HG03097 (cell line): ENCODE measurements around the gene MCM8.
"Not testable (repeated sequence)": the region's sequence is repeated elsewhere in the genome, so short reads cannot be mapped to it uniquely, and the experiment has no call there.

Experiments
- ATAC-seq: cut with Tn5 transposase; IDR thresholded peaks from one replicate; pipeline ENCODE4 v1.9.1; 2021; ENCODE audit not compliant: unreplicated experiment, low FRiP score

MCM8 gene

DNA sequence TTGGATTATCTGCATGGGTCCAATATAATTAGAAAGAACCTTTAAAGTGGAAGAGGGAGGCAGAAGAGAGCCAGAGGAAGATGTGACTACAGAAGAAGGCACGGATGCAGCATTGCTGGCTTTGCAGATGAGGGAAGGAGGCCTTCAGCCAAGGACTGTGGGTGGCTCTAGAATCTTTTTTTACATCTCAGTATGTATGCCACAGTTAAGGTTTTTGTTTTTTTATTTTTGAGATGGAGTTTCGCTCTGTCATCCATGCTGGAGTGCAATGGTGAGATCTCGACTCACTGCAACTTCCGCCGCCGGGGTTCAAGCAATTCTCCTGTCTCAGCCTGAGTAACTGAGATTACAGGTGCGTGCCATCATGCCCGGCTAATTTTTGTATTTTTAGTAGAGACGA lies 49.3 kb downstream of the MCM8 start:
- ATAC-seq: no peak

DNA sequence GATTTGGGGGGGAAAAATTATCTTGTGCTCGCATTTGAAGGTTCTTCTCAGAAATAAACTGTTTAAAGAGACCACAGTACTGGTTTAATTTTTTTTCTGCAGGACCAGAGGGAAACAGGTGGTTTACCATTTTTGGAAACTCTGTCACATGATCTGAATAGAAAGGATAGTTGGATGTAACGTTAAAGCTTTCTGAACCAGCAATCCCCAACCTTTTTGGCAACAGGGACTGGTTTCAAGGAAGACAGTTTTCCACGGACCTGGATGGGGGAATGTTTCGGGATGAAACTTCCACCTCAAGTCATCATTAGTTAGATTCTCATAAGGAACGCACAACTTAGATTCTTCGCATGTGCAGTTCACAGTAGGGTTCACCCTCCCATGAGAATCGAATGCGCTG lies 50.4 kb downstream of the MCM8 start:
- no peak for ATAC-seq

DNA sequence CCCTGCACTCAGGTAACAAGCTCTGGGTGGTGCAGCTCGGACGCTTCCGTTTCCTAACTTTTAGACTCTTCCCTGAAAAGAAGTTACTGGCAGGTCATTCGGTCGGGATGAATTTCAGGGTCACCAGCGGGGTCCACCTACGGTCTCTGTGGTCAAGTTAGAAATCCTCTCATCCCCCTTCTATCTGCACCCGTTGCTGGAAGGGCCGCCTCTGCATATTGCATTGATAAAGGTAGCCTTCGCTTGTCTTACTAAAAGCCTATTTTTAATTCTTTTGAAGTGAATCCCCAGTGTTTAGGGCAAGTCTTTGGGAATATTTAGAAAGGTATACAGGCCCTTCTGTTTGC lies 56.1 kb downstream of the MCM8 start:
- no peak for ATAC-seq

DNA sequence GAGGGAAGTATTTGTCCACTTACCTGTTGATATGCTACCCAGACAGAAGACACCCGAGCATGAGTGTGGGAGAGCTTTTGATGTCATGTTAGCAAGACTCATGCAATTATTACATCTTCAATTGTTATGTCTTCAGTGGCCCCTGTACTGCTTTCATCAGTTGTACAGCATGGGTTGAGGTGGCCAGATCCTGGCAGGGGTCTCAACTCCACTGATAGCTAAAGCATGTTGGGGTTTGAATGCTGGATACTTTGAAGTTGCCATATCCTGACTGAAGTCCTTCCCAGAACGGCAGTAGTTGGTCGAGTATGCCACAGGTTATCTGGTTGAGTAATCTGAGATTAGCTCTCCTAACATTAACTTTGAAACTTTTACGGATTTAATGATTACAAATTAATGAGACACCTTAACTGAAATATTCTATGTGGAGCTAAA lies 56.7 kb downstream of the MCM8 start:
- ATAC-seq: no peak

DNA sequence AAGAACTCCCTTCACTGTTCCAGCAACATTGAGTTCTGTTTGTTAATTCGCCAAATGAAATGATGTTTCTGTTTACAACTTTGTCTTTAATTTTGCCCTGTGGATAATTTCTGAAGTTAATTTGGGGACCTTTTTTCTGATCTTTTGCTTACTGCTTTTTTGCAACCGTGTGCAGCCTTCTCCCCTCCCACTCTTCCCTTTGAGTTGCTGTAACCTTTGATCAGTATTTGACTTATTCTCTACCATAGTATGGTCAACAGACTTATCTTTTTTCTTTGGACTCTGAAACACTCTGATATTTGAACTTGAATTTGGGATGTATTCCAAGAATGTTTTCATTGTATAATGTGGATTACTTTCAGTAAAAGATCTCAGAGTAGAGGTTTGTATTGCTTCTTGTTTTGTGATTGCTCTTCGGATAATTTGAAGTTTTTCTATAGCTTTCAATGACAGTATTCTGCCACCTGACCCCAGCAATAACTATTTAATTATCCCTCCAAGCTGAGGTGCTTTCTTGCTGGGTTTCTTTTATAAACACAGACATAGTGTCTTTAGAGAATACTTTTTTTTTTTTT lies 57.2 kb downstream of the MCM8 start:
- ATAC-seq: no peak

DNA sequence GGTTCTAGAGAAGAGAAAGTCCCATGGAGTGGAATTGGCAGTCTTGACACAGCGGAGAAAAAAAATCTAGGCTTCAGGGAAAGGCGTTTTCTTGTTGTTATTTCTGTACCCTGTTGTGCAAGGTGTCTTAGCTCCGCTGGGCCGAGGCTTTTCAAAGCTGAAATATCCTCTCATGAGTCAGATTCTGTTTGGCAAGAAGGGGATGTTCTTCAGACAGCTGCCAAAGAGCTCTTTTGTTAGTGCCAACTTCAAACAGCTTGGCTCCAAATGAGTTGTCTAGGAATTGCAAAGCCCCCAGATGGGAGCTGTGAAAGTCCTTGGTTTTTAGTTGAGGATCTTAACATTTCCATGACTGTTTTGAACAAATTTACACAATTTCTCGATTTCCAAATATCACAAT lies 57.8 kb downstream of the MCM8 start:
- ATAC-seq: no peak

DNA sequence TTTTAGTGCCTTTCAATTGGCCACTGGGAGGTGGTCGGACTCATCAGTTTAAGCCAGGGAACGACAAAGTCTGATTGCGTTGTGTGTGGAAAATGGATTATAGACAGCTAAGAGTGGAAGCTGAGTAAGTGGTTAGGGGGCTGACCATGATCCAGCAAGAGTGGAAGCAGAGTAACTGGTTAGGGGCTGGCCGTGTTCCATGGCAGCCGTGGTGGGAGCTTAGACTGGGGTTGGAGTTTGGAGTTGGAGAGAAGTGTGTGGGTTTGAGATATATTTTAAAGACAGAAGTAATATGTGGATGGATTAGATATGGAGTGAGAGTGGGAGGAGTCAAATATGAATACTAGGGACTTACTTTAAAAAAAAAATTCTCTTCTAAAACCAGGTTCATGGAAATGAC lies 61.7 kb downstream of the MCM8 start:
- no peak for ATAC-seq

DNA sequence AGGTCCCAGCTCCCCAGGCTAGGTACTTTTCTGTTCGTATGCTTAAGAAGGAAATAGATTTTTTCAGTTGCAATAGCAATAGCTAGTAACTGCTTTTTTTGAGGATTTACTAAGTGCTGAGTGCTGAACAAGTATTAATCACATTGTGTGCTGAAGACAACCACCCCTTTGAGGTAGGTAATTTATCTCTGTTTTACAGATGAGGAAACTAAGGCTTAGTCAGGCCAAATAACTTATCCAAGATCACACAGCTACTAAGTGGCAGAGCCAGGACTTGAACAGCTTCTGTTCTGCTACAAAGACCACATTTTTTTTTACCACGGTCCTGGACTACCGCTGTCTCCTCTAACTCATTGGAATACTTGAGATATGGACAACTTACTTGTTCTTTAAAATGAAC lies 63.6 kb downstream of the MCM8 start:
- no peak for ATAC-seq

DNA sequence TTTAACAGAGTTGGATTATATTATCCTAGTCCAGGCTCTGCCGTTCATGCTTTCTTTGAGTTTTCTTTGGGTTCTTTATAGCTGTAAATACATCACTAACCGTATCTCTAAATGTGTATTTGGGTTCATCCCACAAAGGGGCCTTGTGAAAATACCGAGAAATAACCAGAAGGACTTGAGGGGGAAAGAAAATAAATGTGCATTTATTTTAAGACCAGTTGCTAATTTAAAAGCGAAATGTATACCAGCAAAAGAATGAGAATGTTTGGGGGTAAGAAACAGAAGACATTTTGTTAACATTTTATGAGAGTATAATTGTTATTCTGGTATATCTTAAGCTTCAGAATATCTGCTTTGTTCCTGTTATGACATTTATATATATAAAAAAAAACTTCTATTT lies 64.5 kb downstream of the MCM8 start:
- no peak for ATAC-seq

DNA sequence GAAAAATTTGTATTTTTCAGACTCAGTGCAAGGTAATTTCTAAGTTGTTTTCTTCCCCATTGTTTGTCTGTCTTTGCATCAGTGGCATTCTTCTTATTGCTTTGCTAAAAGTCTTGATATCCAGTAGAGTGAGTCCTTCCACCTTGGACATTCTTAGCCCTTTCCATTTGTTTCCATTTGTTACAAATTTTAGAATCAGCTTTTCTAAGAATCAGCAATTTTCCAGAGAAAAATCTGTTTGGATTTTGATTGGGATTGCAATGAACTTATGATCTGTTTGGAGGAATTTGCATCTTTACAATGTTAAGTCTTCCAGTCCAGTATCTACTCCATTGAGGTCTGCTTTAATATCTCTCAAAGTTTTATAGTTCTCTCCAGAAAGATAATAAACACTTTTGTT lies 67.0 kb downstream of the MCM8 start:
- ATAC-seq: no peak

DNA sequence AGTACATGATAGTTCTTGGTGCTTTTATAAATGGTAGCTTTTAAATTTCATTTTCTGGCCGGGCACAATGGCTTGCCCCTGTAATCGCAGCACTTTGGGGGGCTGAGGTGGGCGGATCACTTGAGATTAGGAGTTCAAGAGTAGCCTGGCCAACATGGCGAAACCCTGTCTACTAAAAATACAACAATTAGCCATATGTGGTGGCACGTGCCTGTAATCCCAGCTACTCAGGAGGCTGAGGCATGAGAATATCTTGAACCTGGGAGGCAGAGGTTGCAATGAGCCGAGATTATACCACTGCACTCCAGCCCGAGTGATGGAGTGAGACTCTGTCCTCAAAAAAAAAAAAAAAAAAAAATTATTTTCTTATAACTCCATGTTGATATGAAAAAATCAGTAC lies 67.4 kb downstream of the MCM8 start:
- ATAC-seq: no peak

DNA sequence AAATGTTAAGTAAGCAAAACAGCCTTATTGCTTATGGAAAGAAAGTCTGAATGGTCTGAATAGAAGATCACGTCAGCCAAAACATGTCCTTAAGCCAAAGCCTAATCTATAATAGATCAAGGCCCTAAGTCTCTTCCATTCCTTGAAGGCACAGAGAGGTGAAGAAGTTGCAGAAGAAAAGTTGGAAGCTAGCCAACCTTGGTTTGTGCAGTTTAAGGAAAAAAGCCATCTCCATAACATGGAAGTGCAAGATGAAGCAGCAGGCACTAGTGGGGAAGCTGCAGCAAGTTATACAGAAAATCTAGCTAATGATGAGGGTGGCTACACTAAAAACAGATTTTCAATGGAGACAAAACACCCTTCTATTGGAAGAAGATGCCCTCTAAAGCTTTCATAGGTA lies 74.3 kb downstream of the MCM8 start:
- no peak for ATAC-seq

DNA sequence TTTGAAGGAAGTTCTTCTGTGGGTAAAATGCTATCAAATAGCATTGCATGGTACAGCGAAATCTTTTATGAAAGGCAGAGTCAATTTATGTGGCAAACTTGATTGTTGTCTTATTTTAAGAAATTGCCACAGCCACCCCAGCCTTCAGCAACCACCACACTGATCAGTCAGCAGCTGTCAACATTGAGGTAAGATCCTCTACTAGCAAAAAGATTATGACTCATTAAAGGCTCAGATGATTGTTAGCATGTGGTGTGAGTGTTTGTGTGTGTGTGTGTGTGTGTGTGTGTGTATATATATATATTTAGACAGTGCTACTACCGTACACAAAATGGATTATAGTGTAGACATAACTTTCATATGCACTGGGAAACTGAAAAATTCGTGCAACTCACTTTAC lies 75.6 kb downstream of the MCM8 start:
- no peak for ATAC-seq

DNA sequence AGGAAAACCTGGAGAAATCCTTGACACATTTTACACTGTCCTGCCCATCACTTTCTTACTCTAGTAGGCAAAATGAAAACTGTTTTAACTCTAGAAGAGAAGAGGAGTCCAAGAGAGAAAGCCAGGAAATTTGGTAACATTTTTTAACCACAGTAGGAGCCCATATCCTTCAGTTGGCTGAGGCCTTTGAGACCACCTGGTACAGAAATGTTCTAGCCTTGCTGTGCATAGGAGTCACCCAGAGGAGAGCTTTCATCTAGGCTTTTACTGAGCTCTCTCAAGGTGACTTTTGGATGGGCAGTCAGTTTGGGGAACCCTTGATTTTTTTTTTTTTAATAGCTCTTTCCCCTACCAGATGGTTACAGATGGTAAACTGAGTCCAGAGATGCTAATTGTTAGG lies 78.4 kb downstream of the MCM8 start:
- ATAC-seq: no peak

DNA sequence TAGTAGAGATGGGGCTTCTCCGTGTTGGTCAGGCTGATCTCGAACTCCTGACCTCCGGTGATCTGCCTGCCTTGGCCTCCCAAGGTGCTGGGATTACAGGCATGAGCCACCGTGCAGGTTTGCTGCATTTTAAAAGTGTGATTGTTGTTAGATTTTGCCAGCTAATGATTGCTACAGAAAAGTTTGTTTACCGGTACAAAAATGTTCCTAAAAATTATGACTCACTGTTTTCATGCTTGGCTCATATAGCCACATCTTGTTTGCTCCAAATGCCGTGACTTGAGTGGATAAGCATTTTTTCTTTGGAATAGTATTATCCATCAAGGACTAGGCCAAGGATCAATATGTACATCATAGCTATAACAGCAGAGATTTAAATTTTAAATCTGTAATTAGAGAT lies 79.1 kb downstream of the MCM8 start:
- no peak for ATAC-seq

DNA sequence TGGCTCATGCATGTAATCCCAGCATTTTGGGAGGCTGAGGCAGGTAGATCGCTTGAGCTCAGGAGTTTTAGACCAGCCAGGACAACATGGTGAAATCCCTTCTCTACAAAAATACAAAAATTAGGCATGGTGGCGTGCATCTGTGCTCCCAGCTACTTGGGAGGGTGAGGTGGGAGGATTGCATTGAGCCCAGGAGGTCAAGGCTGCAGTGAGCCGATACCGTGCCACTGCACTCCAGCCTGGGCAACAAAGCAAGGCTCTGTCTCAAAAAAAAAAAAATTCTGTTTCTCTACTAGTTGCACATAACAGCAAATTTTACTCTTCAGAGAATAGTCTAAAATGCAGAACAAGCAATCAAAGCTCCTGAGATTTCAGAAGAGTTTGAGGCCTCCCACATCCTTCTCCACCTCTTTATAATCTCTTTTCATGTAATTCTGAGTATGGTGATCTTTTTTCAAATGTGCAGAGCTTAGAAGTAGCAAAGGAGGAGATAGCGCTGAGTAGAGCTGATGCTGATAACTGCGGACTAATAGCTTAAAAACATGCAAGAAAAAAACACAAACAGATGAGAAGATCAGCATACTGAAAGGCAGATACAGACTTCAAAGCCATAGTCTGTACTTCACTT lies 80.1 kb downstream of the MCM8 start:
- ATAC-seq: no peak

DNA sequence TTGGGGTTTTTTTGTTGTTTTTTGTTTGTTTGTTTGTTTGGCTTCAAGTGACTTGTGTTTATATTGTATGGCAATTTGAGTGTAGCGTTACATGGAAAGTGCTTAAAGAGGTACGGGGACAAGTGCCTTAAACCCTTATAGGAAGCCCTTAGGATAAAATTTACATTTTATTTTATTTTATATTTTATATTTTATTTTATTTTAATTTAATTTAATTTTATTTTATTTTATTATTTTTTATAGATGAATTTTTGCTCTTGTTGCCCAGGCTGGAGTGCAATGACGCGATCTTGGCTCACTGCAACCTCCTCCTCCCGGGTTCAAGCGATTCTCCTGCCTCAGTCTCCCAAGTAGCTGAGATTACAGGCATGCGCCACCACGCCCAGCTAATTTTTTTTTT lies 82.5 kb downstream of the MCM8 start:
- not testable (repeated sequence) for ATAC-seq

DNA sequence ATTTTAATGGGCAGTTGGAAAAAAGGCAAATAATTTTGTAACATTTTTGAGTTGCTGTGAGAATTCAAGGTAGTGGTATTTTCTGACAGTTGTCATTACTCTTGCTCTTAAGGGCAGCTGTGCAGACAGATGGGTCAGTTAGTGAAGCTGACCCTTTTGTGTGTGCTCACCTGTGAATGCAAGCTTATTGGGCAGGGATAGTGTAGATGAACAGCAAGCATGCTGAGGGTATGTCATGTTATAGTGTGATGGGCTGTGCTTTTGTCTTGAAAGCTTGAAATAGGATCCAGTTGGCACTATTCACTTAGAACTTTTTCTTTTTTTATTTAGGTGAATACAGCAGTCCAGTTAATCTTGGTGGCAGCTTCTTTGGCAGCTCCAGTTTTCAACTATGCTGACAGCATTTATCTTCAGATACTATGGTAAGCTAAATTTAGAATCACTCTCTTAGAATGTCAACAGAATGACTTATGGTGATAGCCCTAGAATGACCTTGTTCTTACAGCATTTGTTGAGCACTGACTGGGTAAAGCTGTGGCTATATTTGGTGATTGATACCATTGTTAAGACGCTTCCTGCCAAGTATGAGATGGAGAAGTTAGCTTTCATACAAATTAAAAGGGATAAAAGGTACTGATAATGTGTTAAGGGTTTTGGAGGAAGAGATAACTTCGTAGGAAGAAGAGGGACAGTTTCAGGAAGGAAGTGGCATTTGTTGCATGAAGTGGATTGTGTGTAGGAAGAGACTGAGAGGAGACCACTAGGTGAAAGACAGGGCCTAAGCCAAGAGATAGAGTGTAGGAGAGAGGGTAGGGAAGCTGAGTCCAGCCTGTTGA lies 83.9 kb downstream of the MCM8 start:
- ATAC-seq: no peak

DNA sequence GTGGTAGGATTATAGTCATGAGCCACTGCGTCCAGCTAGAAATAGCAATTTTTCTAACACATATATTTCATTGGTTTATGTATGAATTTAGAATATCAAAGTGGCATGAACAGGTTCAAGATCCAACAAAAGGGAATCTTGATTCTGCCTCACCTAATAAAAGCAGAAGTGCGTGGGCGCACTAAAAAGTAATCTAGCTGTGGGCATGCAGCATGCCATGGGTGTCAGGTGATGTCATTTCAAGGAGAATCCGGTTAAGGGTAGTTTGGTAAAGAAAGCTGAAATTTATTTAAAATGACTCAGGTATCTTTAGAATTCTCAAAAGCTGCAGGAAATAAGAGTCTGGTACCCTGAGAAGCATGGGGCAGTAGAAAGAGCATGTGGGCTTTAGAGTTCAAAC lies 85.8 kb downstream of the MCM8 start:
- no peak for ATAC-seq

DNA sequence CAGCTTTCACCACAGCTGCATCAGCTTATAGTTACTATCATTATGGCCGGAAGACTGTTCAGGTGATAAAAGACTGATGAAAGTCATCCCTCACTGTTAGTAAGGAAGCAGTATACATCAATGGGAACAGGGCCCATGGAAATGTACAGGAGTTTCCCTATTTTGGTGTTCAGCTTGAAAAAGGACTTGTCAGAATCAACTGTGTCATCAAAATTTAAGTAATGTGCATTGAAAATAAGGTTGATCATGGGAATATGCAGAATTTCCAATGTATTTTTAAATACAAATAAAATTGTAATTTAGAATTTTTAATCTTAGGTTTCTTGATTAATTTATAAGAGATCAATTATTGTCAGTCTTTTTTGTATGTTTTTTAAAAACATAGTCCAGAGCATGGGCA lies 86.6 kb downstream of the MCM8 start:
- ATAC-seq: no peak

DNA sequence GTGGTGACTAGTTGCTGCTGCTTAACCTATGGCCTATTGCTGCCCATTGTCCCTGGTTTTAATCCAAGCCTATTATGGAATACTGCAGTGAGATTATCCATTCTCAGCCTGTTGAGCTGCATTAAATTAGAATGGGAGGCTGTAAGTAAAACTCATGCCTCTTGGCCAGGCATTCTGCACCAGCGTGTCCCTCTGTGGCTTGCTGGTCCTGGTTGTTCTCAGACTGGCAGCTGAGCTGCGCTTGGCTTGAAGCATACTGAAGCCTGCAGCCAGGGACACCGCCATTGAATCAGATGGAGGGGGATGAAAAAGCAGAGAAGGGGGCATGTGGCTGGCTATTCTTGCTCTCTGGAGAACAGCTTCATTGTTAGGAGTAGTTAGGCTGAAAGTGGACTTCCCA lies 87.8 kb downstream of the MCM8 start:
- ATAC-seq: no peak

DNA sequence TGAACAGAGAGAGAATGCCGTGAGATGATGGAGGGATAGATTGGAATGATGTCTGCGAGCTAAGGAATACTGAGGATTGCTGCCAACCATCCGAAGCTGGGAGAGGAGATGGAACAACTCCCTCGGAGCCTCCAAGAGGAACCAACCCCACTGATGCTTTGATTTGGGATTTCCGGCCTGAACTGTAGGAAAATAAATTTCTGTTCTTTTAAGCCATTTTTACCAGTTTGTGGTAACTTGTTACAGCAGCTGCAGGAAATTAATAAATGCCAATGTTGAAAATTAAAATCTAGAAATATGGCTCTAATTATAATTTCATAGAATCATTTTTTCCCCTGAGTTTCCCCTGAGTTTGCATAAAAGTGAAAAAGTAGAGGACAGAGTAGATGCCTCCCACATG lies 89.3 kb downstream of the MCM8 start:
- ATAC-seq: no peak
